A673 (cell line): ENCODE results near the gene BST1. TPM values are rescaled to one million over a fixed set of nuclear protein-coding genes. Genes with fewer than 3 reads are reported as not detected.

Experiments
- BruUV-seq: library from RNA; stranded (reverse); fragments of 400-500 nt; replicated peaks from 2 replicates; lab custom pipeline; 2021; lab: Mats Ljungman, UMichigan
- CTCF ChIA-PET: fragments of 300-600 bp; sonication (Branson Sonifier 250); formaldehyde crosslinking; loops from one replicate; lab custom pipeline; 2022; ENCODE audit warnings: antibody characterized with exemption; lab: Charles Lee
- POLR2A ChIA-PET: fragments of 300-600 bp; sonication (Branson Sonifier 250); formaldehyde crosslinking; loops from one replicate; lab custom pipeline; 2022; ENCODE audit warnings: antibody characterized with exemption; ENCODE audit not compliant: low non-redundant PET; lab: Charles Lee
- DNase-seq: peaks from one replicate; pipeline ENCODE4 v3.0.0-alpha.2; 2015; ENCODE audit warnings: low spot score
- H3K27ac ChIP-seq: fragments of 200-600 bp; sonication (generic); 2 replicates; pipeline ENCODE4 v1.5.1; 2016; ENCODE audit warnings: mixed run types, low read depth, mild to moderate bottlenecking, mixed read lengths, antibody characterized with exemption, low read length; ENCODE audit not compliant: poor library complexity, severe bottlenecking
- H3K27me3 ChIP-seq: fragments of 200-600 bp; sonication (generic); replicated peaks from 2 replicates; pipeline ENCODE4 v1.6.1; 2017; ENCODE audit warnings: mixed run types, low read depth, mild to moderate bottlenecking, mixed read lengths, antibody characterized with exemption, low read length; ENCODE audit not compliant: insufficient read depth, poor library complexity
- H3K36me3 ChIP-seq: fragments of 200-600 bp; sonication (generic); 2 replicates; pipeline ENCODE4 v1.6.1; 2016; ENCODE audit warnings: mixed run types, mild to moderate bottlenecking, mixed read lengths, antibody characterized with exemption, low read length; ENCODE audit not compliant: insufficient read depth, poor library complexity, severe bottlenecking
- H3K4me1 ChIP-seq: fragments of 200-600 bp; sonication (generic); 2 replicates; pipeline ENCODE4 v1.6.1; 2017; ENCODE audit warnings: mixed run types, mild to moderate bottlenecking, mixed read lengths, antibody characterized with exemption, low read length; ENCODE audit not compliant: insufficient read depth, poor library complexity, severe bottlenecking
- H3K4me3 ChIP-seq: fragments of 200-600 bp; sonication (generic); 2 replicates; pipeline ENCODE4 v1.5.1; 2016; ENCODE audit warnings: low read depth, mixed run types, mild to moderate bottlenecking, mixed read lengths, low read length; ENCODE audit not compliant: poor library complexity, severe bottlenecking
- H3K9me3 ChIP-seq: fragments of 200-600 bp; sonication (generic); 2 replicates; pipeline ENCODE4 v1.6.1; 2016; ENCODE audit warnings: mixed run types, low read depth, mild to moderate bottlenecking, mixed read lengths, antibody characterized with exemption, low read length; ENCODE audit not compliant: poor library complexity, severe bottlenecking
- CTCF ChIP-seq: fragments of 300-800, 200-600 bp; sonication (generic); conservative IDR thresholded peaks from 2 replicates; pipeline ENCODE4 v1.5.1; 2017; ENCODE audit warnings: low read depth, mild to moderate bottlenecking, antibody characterized with exemption, low read length, moderate library complexity, mixed read lengths
- EZH2 ChIP-seq: fragments of 200-600 bp; sonication (generic); IDR thresholded peaks from 2 replicates; pipeline ENCODE4 v1.6.1; 2017; ENCODE audit warnings: borderline replicate concordance, low read depth, mild to moderate bottlenecking, mixed read lengths, antibody characterized with exemption, low read length; ENCODE audit not compliant: poor library complexity, severe bottlenecking
- intact Hi-C: fragments of 100-400 bp; cut with micrococcal nuclease; formaldehyde crosslinking; loops from one replicate; pipeline ENCODE4 v1.10.0; 2022; ENCODE audit not compliant: unreplicated experiment
- total RNA-seq: library from RNA; stranded (reverse); gene quantifications from 2 replicates; pipeline ENCODE4 v1.2.3, GENCODE V29; 2021

Gene BST1
- total RNA-seq, 1 experiment from 2014 or later, result 2.4 TPM

- TF ChIP-seq CTCF, result no peak
- TF ChIP-seq EZH2, result no peak
- no peak for DNase-seq
- Histone ChIP-seq H3K9me3 (no peaks in the 10 kb centered on the region), H3K27me3 (no peaks in the 10 kb centered on the region), H3K4me3 (no peak overlapping the region), H3K36me3 (no peaks in the 10 kb centered on the region), H3K27ac (no peak overlapping the region), H3K4me1 (no peaks in the 10 kb centered on the region)
- CTCF ChIA-PET, result no interaction called here
- intact Hi-C loops, result no loop called here
- POLR2A ChIA-PET, result no interaction called here
- BruUV-seq, result no TSS peak
These were observed 64.0 kb downstream of the BST1 start for GRCh38 chr4:15766821-15767220.

- DNase-seq, result no peak
- Histone ChIP-seq H3K36me3 (no peaks in the 10 kb centered on the region), H3K4me3 (no peak overlapping the region), H3K9me3 (no peaks in the 10 kb centered on the region), H3K4me1 (no peaks in the 10 kb centered on the region), H3K27ac (no peak overlapping the region), H3K27me3 (peaks cover 4% of the 10 kb centered on the region)
- no peak for TF ChIP-seq EZH2
- ChIA-PET CTCF (no interaction called here), POLR2A (interaction anchor here (0.9 kb wide), 1 partner anchor 271 kb away, joined by 5 read pairs; no protein-coding TSS in a partner anchor)
- intact Hi-C loops, result no loop called here
- no TSS peak for BruUV-seq
These were observed 66.3 kb downstream of the BST1 start for GRCh38 chr4:15769202-15769601.

GRCh38 chr4:15771216-15772058 lies 68.6 kb downstream of the BST1 start:
- no peaks in the 10 kb centered on the region for H3K9me3 ChIP-seq
- DNase-seq, result no peak
- peaks cover 6% of the 10 kb centered on the region for H3K27me3 ChIP-seq
- intact Hi-C loops, result no loop called here
- POLR2A ChIA-PET, result no interaction called here
- H3K36me3 ChIP-seq, result no peaks in the 10 kb centered on the region
- H3K4me1 ChIP-seq, result no peaks in the 10 kb centered on the region
- no TSS peak for BruUV-seq
- CTCF ChIA-PET, result no interaction called here
- H3K4me3 ChIP-seq, result no peak overlapping the region
- no peak for TF ChIP-seq CTCF
- TF ChIP-seq EZH2, result no peak
- no peak overlapping the region for H3K27ac ChIP-seq

- H3K4me3 ChIP-seq, result no peak overlapping the region
- DNase-seq, result no peak
- TF ChIP-seq EZH2, result no peak
- no peak for TF ChIP-seq CTCF
- no peaks in the 10 kb centered on the region for H3K9me3 ChIP-seq
- H3K4me1 ChIP-seq, result no peaks in the 10 kb centered on the region
- no peak overlapping the region for H3K27ac ChIP-seq
- BruUV-seq, result no TSS peak
- no peaks in the 10 kb centered on the region for H3K36me3 ChIP-seq
- ChIA-PET CTCF (no interaction called here), POLR2A (no interaction called here)
- intact Hi-C loops, result no loop called here
- peaks cover 16% of the 10 kb centered on the region for H3K27me3 ChIP-seq
These were observed 71.2 kb downstream of the BST1 start for GRCh38 chr4:15774020-15774420.
